ENCODE results near the gene EWSR1. TPM values are rescaled to one million over a fixed set of nuclear protein-coding genes. Genes with fewer than 3 reads are reported as not detected.
"Not testable (repeated sequence)": the region's sequence is repeated elsewhere in the genome, so short reads cannot be mapped to it uniquely, and the experiment has no call there.

The EWSR1 gene
- total RNA-seq, 1 experiment from 2014 or later: 462 TPM

- H3K27ac Mint-ChIP-seq: 0 out of 7 replicates have a peak overlapping the region, but pooled peaks of 1 of the 3 experiments have one; percentile 40
- Histone ChIP-seq H3K23me2 (ENCODE audit: insufficient read length, low read depth, low read length, poor library complexity, severe bottlenecking) (no peaks in the 10 kb centered on the region), H3K23ac (ENCODE audit: insufficient read length, low read depth, low read length) (no peak overlapping the region), H3K4me1 (ENCODE audit: insufficient read depth, low read length) (peaks cover 3% of the 10 kb centered on the region; the same call in 1 of the 2 replicates), H3K79me2 (ENCODE audit: insufficient read depth, low read length) (no peaks in the 10 kb centered on the region), H4K8ac (replicated peaks; ENCODE audit: insufficient read length, low read depth, low read length) (no peak overlapping the region), H2AFZ (ENCODE audit: low read length) (no peak overlapping the region), H4K20me1 (ENCODE audit: control insufficient read depth, insufficient read depth, insufficient read length) (no peaks in the 10 kb centered on the region), H2BK120ac (ENCODE audit: low read depth, low read length, poor library complexity, severe bottlenecking) (no peak overlapping the region), H4K5ac (ENCODE audit: insufficient read length, low read depth, low read length) (no peak overlapping the region), H3K18ac (ENCODE audit: insufficient read length, low read depth, low read length) (no peak overlapping the region), H3K27me3 (ENCODE audit: insufficient read depth, low read length) (no peaks in the 10 kb centered on the region), H3K56ac (ENCODE audit: insufficient read length, low read depth, low read length) (no peak overlapping the region), H3K14ac (ENCODE audit: insufficient read depth, low read length) (no peak overlapping the region; the same call in 1 of the 2 replicates), H3K4me2 (ENCODE audit: insufficient read depth, insufficient read length, low read length) (no peak overlapping the region), H2BK20ac (ENCODE audit: low read depth, low read length, poor library complexity, severe bottlenecking) (no peak overlapping the region), H4K91ac (ENCODE audit: insufficient read length, low read depth, low read length) (no peak overlapping the region), H2AK5ac (ENCODE audit: insufficient read length, low read length) (no peak overlapping the region), H3K9me3 (ENCODE audit: control insufficient read depth, low read depth, low read length) (no peaks in the 10 kb centered on the region), H3K4ac (ENCODE audit: low read depth, low read length) (no peak overlapping the region), H2BK15ac (ENCODE audit: low read depth, low read length) (no peak overlapping the region), H2BK5ac (ENCODE audit: insufficient read length, low read length) (no peak overlapping the region), H3K79me1 (ENCODE audit: insufficient read depth, low read depth, low read length, poor library complexity, severe bottlenecking) (no peaks in the 10 kb centered on the region), H2BK12ac (ENCODE audit: insufficient read length, low read depth, low read length) (no peak overlapping the region), H3K27ac (ENCODE audit: insufficient read length, low read depth, low read length) (no peak overlapping the region), H3K9ac (ENCODE audit: extremely low read depth, insufficient read length, low read length) (no peak overlapping the region), H3T11ph (ENCODE audit: low read length) (no peak overlapping the region)
- H3K36me3 Mint-ChIP-seq (ENCODE audit: insufficient read depth in 1 of 3, low read depth in 3 of 3): no peaks in the 10 kb centered on the region
- H3K4me3 Mint-ChIP-seq: no peak overlapping the region
- H3K4me1 Mint-ChIP-seq: peaks cover 31 to 44% of the 10 kb centered on the region in 2 experiments
- H3K27me3 Mint-ChIP-seq (ENCODE audit: low read depth): 0 out of 2 replicates have a peak, but pooled peaks cover 3% of the 10 kb centered on the region
- H3K9me3 Mint-ChIP-seq: no peaks in the 10 kb centered on the region; a peak in 1 of 5 replicates
- peak; percentile 21 for DNase-seq
- WGBS (ENCODE audit: extremely low coverage, insufficient read length, low lambda C conversion rate): no CpG with 5 or more reads among the region's 11 CpGs
- no peak for TF ChIP-seq CTCF (conservative IDR thresholded peaks at IDR 0.05)
These were observed 49.2 kb upstream of the EWSR1 start for GRCh38 chr22:29218758-29219408.

- not testable (repeated sequence) for H3K27ac ChIP-seq (ENCODE audit: insufficient read length, low read depth, low read length); H2AK5ac ChIP-seq (ENCODE audit: insufficient read length, low read length); H4K91ac ChIP-seq (ENCODE audit: insufficient read length, low read depth, low read length); H3K79me1 ChIP-seq (ENCODE audit: insufficient read depth, low read depth, low read length, poor library complexity, severe bottlenecking); H3K27me3 ChIP-seq (ENCODE audit: insufficient read depth, low read length); H3K4me3 Mint-ChIP-seq; H3K9me3 ChIP-seq (ENCODE audit: control insufficient read depth, low read depth, low read length); H4K20me1 ChIP-seq (ENCODE audit: control insufficient read depth, insufficient read depth, insufficient read length); H3K56ac ChIP-seq (ENCODE audit: insufficient read length, low read depth, low read length); H3K4ac ChIP-seq (ENCODE audit: low read depth, low read length); H2AFZ ChIP-seq (ENCODE audit: low read length); H2BK15ac ChIP-seq (ENCODE audit: low read depth, low read length); H2BK5ac ChIP-seq (ENCODE audit: insufficient read length, low read length); H2BK12ac ChIP-seq (ENCODE audit: insufficient read length, low read depth, low read length); H3K14ac ChIP-seq (ENCODE audit: insufficient read depth, low read length); H3K18ac ChIP-seq (ENCODE audit: insufficient read length, low read depth, low read length); H3K9me3 Mint-ChIP-seq; H4K5ac ChIP-seq (ENCODE audit: insufficient read length, low read depth, low read length); H3T11ph ChIP-seq (ENCODE audit: low read length); H3K9ac ChIP-seq (ENCODE audit: extremely low read depth, insufficient read length, low read length); H2BK120ac ChIP-seq (ENCODE audit: low read depth, low read length, poor library complexity, severe bottlenecking); DNase-seq; H4K8ac ChIP-seq (replicated peaks; ENCODE audit: insufficient read length, low read depth, low read length); H3K4me2 ChIP-seq (ENCODE audit: insufficient read depth, insufficient read length, low read length); H2BK20ac ChIP-seq (ENCODE audit: low read depth, low read length, poor library complexity, severe bottlenecking); H3K4me1 ChIP-seq (ENCODE audit: insufficient read depth, low read length); H3K27ac Mint-ChIP-seq; H3K23me2 ChIP-seq (ENCODE audit: insufficient read length, low read depth, low read length, poor library complexity, severe bottlenecking); H3K27me3 Mint-ChIP-seq (ENCODE audit: low read depth); H3K36me3 Mint-ChIP-seq (ENCODE audit: insufficient read depth in 1 of 3, low read depth in 3 of 3); H3K23ac ChIP-seq (ENCODE audit: insufficient read length, low read depth, low read length); H3K79me2 ChIP-seq (ENCODE audit: insufficient read depth, low read length)
- WGBS (ENCODE audit: extremely low coverage, insufficient read length, low lambda C conversion rate): no CpG with 5 or more reads among the region's 2 CpGs
- peaks cover 31 to 39% of the 10 kb centered on the region in 2 experiments for H3K4me1 Mint-ChIP-seq
These were observed 48.7 kb upstream of the EWSR1 start for GRCh38 chr22:29219409-29219782.
